ENCODE results near the gene MRPL45.
A peak's percentile ranks its signal among the peaks of the same experiment; 100 is the strongest.

Gene MRPL45

DNA sequence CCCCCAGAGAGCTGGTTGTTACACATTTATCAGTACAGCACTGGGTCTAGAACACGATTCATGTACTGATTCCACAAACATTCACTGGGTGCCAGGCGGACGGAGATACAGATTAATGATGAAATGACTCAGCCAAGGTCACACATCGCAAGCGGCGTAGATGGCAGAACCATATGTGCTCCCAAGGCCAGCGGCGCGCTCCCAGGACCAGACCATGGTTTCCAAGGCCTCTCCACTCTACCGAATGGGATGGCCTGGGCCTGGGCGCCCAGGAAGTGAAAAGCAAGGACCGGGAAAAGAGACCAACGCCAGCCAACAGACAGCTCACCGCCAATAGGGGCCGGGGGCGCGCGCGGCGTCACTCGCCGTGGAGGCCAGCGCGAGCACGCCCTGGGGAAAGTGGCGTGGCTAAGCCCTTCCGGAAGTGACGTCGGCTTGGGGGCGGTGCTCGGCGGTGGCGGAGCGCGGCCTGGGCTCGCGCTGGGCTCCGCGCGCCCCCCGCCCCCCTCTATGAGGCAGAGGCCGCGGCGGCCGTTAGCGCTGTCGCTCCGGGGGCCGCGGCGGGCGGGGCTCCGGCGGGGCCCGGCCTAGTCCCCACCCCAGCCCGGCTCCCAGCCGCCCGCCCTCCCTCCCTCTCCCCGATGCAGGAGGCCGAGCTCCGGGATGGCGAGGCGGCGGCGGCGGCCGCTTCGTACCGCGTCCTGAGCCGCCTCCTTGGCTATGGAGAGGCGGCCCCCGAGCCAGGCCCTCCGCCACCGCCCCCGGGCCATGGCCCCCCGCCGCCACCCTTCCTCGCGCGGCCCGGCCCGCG, 54.6 kb downstream of the MRPL45 start, which contains the start of gene SOCS7:
TSS of gene SOCS7 (plus strand) at position 433 of the 811 bp plus-strand sequence. CDS start at position 642, 209 bp downstream.
- no peak within 1 kb of the TSS for H3K27ac ChIP-seq (ENCODE audit: low read length)
- H3K9me3 ChIP-seq (ENCODE audit: control insufficient read depth, low read depth, low read length) = no peaks in the 10 kb centered on the region
- H3K9ac ChIP-seq (ENCODE audit: low read length) = peak within 1 kb of the TSS; percentile 25
- no peaks in the 10 kb centered on the region for H3K27me3 ChIP-seq (ENCODE audit: control insufficient read depth, insufficient read depth, low read length)
- no peaks in the 10 kb centered on the region for H3K36me3 ChIP-seq (ENCODE audit: control insufficient read depth, low read depth, low read length)
- H3K4me1 ChIP-seq (ENCODE audit: control insufficient read depth, low read depth, low read length) = peaks cover 13% of the 10 kb centered on the region
- H3K4me3 ChIP-seq (ENCODE audit: low read length) = peak within 1 kb of the TSS; percentile 53

DNA sequence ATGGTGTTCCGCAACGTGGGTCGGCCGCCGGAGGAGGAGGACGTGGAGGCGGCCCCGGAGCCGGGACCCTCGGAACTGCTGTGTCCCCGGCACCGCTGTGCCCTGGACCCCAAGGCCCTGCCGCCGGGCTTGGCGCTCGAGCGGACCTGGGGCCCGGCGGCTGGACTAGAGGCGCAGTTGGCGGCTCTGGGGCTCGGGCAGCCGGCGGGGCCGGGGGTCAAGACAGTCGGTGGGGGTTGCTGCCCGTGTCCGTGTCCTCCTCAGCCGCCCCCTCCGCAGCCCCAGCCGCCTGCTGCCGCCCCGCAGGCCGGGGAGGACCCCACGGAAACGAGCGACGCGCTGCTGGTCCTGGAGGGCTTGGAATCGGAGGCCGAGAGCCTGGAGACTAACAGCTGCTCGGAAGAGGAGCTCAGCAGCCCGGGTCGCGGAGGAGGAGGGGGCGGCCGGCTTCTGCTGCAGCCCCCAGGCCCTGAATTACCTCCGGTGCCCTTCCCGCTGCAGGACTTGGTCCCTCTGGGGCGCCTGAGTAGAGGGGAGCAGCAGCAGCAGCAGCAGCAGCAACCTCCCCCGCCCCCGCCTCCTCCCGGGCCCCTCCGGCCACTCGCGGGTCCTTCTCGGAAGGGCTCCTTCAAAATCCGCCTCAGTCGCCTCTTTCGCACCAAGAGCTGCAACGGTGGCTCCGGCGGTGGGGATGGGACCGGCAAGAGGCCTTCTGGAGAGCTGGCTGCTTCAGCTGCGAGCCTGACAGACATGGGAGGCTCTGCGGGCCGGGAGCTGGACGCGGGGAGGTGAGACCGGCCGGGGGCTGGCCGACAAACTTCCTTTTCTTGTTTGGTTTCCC, 55.5 kb downstream of the MRPL45 start:
- H3K4me3 ChIP-seq (ENCODE audit: low read length) = peak overlapping the region; percentile 53
- no peaks in the 10 kb centered on the region for H3K27me3 ChIP-seq (ENCODE audit: control insufficient read depth, insufficient read depth, low read length)
- H3K36me3 ChIP-seq (ENCODE audit: control insufficient read depth, low read depth, low read length) = no peaks in the 10 kb centered on the region
- H3K9ac ChIP-seq (ENCODE audit: low read length) = peak overlapping the region; percentile 25
- H3K4me1 ChIP-seq (ENCODE audit: control insufficient read depth, low read depth, low read length) = peaks cover 13% of the 10 kb centered on the region
- no peaks in the 10 kb centered on the region for H3K9me3 ChIP-seq (ENCODE audit: control insufficient read depth, low read depth, low read length)
- no peak overlapping the region for H3K27ac ChIP-seq (ENCODE audit: low read length)

DNA sequence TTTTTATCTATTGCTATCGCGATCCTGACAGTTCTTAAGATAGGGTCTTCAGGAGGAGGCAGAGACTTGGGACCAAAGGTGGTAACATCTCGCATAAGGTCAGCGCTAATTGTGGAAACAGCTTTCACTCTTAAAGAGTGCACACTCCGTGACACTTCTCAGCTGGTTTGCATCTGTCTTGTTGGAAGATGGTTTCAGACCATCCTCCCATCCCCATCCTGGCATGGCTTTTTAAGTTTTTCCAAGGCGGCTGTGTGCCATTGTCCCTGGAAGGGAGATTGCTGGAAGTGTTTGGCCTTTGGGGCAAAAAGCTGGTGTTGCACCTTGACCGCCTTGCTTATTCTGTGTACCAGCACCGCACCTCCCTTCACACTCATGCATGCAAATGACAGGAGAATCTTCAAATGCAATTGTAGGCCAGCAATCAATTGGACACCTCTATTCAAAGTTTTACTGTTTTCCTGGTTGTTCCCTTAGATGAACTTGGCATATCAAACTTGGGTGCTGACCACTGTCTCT, 56.2 kb downstream of the MRPL45 start:
- H3K36me3 ChIP-seq (ENCODE audit: control insufficient read depth, low read depth, low read length) = no peaks in the 10 kb centered on the region
- H3K9me3 ChIP-seq (ENCODE audit: control insufficient read depth, low read depth, low read length) = no peaks in the 10 kb centered on the region
- peak overlapping the region; percentile 53 for H3K4me3 ChIP-seq (ENCODE audit: low read length)
- H3K9ac ChIP-seq (ENCODE audit: low read length) = peak overlapping the region; percentile 25
- H3K4me1 ChIP-seq (ENCODE audit: control insufficient read depth, low read depth, low read length) = peaks cover 17% of the 10 kb centered on the region
- H3K27me3 ChIP-seq (ENCODE audit: control insufficient read depth, insufficient read depth, low read length) = no peaks in the 10 kb centered on the region
- no peak overlapping the region for H3K27ac ChIP-seq (ENCODE audit: low read length)

DNA sequence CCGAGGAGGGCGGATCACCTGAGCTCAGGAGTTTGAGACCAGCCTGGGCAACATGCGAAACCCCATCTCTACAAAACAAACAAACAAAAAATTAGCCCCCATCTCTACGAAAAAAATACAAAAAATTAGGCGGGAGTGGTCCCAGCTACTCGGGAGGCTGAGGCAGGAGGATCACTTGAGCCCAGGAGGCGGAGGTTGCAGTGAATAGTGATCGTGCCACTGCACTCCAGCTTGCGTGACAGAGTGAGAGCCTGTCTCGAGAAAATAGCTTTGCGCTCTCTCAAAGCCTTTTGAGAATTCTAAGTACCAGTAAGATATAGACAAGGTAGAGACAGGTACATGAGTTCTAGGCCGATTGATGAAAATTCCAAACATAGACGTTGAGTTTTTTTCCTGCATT, 56.7 kb downstream of the MRPL45 start:
- Histone ChIP-seq H3K27me3 (ENCODE audit: control insufficient read depth, insufficient read depth, low read length) (no peaks in the 10 kb centered on the region), H3K27ac (ENCODE audit: low read length) (no peak overlapping the region), H3K9ac (ENCODE audit: low read length) (no peak overlapping the region), H3K36me3 (ENCODE audit: control insufficient read depth, low read depth, low read length) (no peaks in the 10 kb centered on the region), H3K4me3 (ENCODE audit: low read length) (peak overlapping the region; percentile 53), H3K9me3 (ENCODE audit: control insufficient read depth, low read depth, low read length) (no peaks in the 10 kb centered on the region), H3K4me1 (ENCODE audit: control insufficient read depth, low read depth, low read length) (peaks cover 17% of the 10 kb centered on the region)

DNA sequence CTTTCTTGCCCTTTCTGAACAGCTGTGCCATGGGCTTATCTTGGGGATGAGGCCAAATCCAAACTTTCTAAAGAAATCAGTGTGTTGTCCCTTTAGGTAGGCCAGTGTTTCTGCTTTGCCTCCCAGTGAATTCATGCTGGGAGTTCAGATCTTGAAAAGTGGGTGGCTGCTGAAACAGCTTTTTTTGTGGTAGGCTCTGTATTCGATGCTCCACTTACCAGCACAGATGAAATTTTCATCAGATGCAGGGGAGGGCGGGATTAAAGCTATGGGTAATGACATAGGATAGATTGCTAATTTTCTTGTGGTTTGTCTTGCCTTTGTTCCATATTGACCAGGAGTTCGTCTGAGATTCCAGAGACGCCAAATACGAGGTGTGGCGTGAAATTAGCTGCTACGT, 57.5 kb downstream of the MRPL45 start:
- Histone ChIP-seq H3K9me3 (ENCODE audit: control insufficient read depth, low read depth, low read length) (no peaks in the 10 kb centered on the region), H3K27ac (ENCODE audit: low read length) (no peak overlapping the region), H3K9ac (ENCODE audit: low read length) (no peak overlapping the region), H3K4me3 (ENCODE audit: low read length) (no peak overlapping the region), H3K4me1 (ENCODE audit: control insufficient read depth, low read depth, low read length) (peaks cover 17% of the 10 kb centered on the region), H3K27me3 (ENCODE audit: control insufficient read depth, insufficient read depth, low read length) (no peaks in the 10 kb centered on the region), H3K36me3 (ENCODE audit: control insufficient read depth, low read depth, low read length) (no peaks in the 10 kb centered on the region)

DNA sequence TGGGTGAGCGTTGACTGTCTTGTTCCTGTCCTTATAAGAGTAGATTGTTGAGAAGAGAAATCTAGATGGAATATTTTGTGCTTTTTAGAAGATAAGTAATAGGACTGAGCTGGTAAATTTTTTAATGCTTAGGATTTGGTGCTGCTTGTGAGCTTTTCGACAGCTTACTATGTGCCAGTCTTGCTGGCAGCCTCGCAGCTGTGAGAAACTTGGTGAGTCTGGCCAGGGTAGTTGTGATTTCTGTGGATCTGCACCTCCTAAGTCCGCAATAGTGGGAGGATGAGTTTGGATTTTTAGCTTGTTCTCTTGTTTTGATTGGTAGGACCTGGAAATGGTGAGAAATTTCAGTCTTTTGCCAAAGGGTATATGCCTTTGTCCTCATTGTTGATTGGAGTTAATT, 58.3 kb downstream of the MRPL45 start:
- Histone ChIP-seq H3K4me1 (ENCODE audit: control insufficient read depth, low read depth, low read length) (peaks cover 13% of the 10 kb centered on the region), H3K27me3 (ENCODE audit: control insufficient read depth, insufficient read depth, low read length) (no peaks in the 10 kb centered on the region), H3K9me3 (ENCODE audit: control insufficient read depth, low read depth, low read length) (no peaks in the 10 kb centered on the region), H3K9ac (ENCODE audit: low read length) (no peak overlapping the region), H3K4me3 (ENCODE audit: low read length) (no peak overlapping the region), H3K27ac (ENCODE audit: low read length) (no peak overlapping the region), H3K36me3 (ENCODE audit: control insufficient read depth, low read depth, low read length) (no peaks in the 10 kb centered on the region)

DNA sequence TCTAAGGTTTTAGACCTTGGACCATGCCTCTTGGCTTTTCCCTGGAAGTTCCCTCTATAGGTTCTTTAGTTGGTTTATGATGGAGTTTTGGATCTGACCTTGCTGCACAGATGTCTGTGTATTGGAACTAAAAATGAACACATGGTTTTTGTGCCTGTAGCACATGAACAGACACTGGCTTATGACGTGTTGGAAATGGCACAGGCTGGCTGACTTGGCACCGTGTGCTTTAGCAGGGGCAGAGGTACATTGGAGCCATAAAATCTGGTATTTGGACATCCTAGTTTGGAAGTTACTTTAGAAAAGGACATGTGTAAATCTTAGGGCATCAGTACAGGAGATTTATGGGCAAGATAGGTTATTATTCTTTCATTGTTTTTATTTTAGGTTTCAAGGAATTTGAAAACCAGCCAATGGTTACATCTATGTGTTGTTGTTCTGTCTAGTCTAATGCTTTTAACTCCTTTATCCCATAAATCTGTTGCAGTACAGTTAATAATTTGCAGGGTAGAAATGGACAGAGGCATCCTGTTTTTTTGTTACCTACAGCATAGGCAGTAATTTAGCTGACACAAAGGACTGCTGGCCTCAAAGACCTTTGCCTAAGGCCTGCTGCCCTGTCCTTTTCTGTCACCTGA, 60.6 kb downstream of the MRPL45 start:
- H3K27ac ChIP-seq (ENCODE audit: low read length) = no peak overlapping the region
- H3K27me3 ChIP-seq (ENCODE audit: control insufficient read depth, insufficient read depth, low read length) = no peaks in the 10 kb centered on the region
- no peak overlapping the region for H3K9ac ChIP-seq (ENCODE audit: low read length)
- peaks cover 10% of the 10 kb centered on the region for H3K4me1 ChIP-seq (ENCODE audit: control insufficient read depth, low read depth, low read length)
- H3K9me3 ChIP-seq (ENCODE audit: control insufficient read depth, low read depth, low read length) = no peaks in the 10 kb centered on the region
- H3K4me3 ChIP-seq (ENCODE audit: low read length) = no peak overlapping the region
- peaks cover 11% of the 10 kb centered on the region for H3K36me3 ChIP-seq (ENCODE audit: control insufficient read depth, low read depth, low read length)

DNA sequence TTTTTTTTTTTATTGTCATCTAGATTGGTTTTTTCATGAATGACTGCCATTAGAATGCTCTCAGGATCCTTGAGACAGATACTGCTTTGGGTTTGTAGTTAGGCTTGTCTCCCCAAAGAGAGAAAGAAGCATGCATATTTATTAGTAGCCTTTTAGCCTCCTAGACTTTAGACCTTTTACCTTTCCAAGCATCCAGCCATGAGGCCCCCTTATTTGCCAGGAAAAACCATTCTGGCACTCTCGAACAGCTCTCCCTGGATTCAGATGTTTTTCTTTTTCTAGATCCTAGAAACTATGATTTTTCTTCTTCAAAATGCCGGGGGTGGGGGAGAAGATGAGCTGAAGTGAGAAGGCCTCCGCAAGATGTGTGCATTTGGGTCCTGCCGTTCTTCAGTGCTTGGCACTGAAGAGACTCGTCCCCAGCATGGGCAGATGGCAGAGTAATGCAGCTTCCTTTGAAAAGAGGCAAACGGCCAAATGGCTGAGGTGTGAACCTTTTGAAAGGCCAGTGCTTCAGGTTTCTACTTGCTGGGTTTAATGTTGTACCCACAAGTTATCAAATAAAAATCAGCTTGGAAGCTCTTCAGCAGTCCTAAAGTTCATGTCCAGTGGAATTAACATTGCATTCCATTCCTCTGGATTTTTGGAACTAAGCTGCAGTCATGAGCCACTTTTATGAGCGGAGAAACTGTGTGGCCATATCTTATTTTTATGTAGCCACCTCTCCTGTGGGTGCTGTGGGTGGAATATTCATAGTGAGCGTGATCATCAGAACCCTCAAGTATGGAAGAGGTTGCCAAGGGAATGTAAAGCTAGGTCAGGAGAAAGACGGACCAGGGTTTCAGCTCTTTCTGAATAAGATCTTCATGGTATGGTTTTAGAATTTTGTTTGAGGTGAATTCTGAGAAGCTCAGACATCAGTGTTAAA, 61.9 kb downstream of the MRPL45 start:
- Histone ChIP-seq H3K36me3 (ENCODE audit: control insufficient read depth, low read depth, low read length) (peaks cover 11% of the 10 kb centered on the region), H3K27me3 (ENCODE audit: control insufficient read depth, insufficient read depth, low read length) (no peaks in the 10 kb centered on the region), H3K4me3 (ENCODE audit: low read length) (no peak overlapping the region), H3K27ac (ENCODE audit: low read length) (no peak overlapping the region), H3K9me3 (ENCODE audit: control insufficient read depth, low read depth, low read length) (no peaks in the 10 kb centered on the region), H3K4me1 (ENCODE audit: control insufficient read depth, low read depth, low read length) (peaks cover 9% of the 10 kb centered on the region), H3K9ac (ENCODE audit: low read length) (no peak overlapping the region)

DNA sequence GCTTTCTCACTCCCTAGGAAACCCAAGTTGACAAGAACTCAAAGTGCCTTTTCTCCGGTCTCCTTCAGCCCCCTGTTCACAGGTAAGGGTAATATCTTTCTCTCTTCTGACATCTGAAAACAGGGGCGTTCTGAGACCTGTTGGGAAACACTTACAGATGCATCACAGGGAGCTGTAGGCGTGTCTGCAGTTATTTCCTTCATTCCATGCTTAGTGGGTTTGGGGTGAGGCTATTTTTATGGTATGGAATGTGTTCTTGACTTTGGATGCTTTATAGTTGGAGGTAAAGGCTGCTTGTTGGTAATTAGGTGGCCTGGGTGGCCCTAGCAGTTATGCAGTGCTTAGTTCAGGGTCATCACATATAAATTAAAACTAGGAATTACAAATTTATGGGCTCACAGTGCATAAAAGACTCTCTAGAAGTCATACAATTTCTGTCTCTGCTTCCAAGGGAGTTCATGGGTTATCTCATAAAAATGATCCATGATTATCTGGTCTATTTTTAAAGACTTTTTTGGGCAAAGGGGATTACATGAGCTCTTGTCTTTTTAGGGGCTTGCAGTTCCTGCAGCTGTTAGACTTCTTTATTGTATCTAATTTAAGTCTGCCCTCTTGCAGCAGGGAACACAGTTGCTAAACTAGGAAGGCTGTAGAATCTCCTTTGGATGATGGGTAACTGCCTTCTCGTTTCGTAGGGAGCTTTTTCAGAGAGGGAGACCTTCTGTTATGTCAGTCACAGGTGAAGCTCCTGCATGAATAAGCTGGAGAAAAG, 64.9 kb downstream of the MRPL45 start:
- no peaks in the 10 kb centered on the region for H3K9me3 ChIP-seq (ENCODE audit: control insufficient read depth, low read depth, low read length)
- H3K4me1 ChIP-seq (ENCODE audit: control insufficient read depth, low read depth, low read length) = peaks cover 5% of the 10 kb centered on the region
- no peaks in the 10 kb centered on the region for H3K27me3 ChIP-seq (ENCODE audit: control insufficient read depth, insufficient read depth, low read length)
- no peak overlapping the region for H3K4me3 ChIP-seq (ENCODE audit: low read length)
- no peak overlapping the region for H3K27ac ChIP-seq (ENCODE audit: low read length)
- peaks cover 24% of the 10 kb centered on the region for H3K36me3 ChIP-seq (ENCODE audit: control insufficient read depth, low read depth, low read length)
- no peak overlapping the region for H3K9ac ChIP-seq (ENCODE audit: low read length)

DNA sequence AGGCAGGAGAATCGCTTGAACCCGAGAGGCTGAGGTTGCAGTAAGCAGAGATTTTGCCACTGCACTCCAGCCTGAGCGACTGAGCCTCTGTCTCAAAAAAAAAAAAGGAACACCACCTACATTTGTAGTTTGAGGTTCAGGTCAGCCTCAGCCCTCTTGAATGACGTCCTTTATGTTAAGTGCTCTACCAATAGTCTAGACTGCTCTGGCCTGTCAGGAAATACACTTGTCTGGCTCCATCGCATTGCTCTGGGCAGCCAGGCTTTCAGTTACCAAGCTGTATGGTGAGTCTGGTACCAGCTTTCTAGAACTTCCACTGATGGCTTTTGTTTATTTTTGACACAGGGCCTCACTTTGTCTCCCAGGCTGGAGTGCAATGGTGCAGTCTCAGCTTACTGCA, 66.0 kb downstream of the MRPL45 start:
- Histone ChIP-seq H3K4me1 (ENCODE audit: control insufficient read depth, low read depth, low read length) (peaks cover 1% of the 10 kb centered on the region), H3K9ac (ENCODE audit: low read length) (no peak overlapping the region), H3K4me3 (ENCODE audit: low read length) (no peak overlapping the region), H3K27ac (ENCODE audit: low read length) (no peak overlapping the region), H3K36me3 (ENCODE audit: control insufficient read depth, low read depth, low read length) (peaks cover 31% of the 10 kb centered on the region), H3K27me3 (ENCODE audit: control insufficient read depth, insufficient read depth, low read length) (no peaks in the 10 kb centered on the region), H3K9me3 (ENCODE audit: control insufficient read depth, low read depth, low read length) (no peaks in the 10 kb centered on the region)
